D341Med (cell line): ENCODE data around the gene PLEKHG4B.
"Not testable (repeated sequence)": the region's sequence is repeated elsewhere in the genome, so short reads cannot be mapped to it uniquely, and the experiment has no call there.

Experiments
- DNase-seq: peaks from one replicate; pipeline ENCODE4 v3.0.0; 2012; ENCODE audit warnings: low spot score

The PLEKHG4B gene

GRCh38 chr5:188488-189481 is 96.8 kb downstream of the PLEKHG4B start:
- DNase-seq: peak; percentile 93

DNA sequence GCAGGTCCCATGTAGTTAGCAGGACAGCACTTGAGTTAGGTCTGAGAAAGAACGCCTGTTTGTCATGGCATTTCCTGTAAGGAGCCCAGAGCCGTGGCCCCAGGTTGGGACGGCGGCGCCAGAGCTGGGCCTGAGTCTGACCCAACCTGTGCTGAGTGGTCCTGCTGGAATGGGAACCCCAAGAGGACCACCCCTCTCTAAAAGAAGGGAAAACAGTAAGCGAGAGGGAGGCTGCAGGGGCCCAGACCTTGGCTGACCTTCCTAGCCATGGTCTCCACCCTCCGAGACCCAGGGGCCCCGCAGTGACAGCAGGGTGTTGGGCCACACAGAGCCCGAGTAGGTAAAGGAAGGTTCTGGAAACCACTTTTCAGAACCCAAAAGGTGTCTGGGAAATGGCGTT is 97.5 kb downstream of the PLEKHG4B start:
- no peak for DNase-seq

DNA sequence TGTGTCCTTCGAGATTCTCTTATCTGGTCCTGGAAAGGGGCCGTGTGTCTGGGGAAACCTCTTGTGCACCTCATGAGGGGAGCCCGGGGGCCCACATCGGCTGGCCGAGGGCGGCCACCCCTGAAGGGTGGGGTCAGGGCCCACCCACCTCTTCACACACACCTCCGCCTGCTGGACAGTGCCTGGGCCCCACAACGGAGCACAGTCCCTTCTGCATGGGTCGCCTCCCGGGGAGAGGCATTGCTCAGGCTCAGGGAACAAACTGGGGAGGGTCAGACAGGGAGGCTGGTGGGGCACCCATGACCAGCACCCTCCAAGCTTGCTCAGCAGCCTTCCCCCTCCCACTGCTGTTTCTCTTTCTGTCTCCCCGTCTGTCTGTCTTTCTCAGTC is 98.0 kb downstream of the PLEKHG4B start:
- no peak for DNase-seq

DNA sequence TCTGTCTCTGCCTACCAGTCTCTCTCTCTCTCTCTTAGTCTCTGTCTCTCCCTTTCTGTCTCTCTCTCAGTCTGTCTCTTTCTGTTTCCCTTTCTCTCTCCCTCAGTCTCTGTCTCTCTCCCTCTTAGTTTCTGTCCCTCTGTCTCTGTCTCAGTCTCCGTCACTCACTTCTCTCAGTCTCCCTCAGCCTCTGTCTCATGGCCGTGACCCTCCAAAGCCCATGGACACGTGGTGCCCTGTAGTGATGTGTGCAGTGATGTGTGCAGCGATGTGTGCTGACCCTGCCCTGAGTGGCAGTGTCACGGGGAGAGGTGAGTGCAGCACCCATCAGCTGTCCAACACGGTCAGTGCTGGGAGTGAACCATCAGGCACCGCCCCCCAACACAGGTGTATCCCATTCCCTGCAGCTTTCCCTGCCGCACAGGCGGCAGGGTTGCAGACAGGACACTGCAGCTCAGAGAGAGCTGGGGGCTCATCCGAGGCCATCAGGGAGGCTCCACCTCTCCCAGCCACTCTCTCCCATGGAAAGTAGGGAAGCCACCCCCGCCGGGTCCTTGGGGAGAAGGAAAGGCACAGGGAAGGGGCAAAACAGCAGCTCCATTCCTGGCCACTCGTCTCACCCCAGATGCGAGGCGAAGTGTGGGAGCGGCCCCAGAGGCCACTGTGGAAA is 98.5 kb downstream of the PLEKHG4B start:
- DNase-seq: no peak

DNA sequence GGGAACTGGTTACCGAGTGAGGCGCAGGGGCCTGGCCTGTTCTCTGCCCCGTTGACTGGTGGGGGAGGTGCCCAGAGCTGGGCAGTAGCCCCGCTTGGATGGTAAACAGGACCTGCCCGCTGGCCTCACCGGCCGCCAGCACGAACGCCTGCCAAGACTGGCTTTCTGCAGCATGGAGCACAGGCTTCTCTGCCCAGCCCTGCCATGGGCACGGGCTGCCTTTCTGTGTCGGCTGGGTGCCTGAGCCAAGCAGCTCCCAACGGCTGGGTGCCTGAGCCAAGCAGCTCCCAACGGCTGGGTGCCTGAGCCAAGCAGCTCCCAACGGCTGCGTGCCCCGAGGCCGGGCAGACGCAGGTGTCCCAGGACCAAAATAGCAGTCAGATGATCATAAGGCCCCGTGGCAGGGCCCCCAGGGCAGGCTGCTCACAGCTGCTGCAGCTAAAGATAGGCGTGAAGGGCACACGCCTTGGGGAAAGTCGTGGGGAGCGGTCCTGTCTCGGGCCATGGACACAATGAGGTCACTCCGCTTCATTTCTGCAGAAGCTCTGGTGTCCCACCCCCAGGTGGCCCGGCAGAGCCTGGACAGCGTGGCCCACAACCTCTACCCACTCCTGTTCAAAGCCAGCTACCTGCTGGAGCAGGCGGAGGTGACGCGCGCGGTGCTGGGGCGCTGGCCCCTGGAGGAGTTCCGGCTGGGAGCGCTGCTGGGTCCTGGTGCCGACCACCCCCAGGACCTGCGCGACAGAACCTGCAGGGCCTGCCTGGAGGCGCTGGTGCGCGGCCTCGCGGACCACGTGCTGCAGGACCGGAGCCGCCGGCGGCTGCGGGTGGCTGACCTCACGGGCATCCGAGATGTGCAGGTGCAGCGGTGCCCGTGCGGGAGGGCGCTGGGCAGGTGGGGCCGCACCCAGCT is 99.3 kb downstream of the PLEKHG4B start, which contains the start of gene LRRC14B:
Gene LRRC14B (plus strand): TSS at position 460 of the 913 bp plus-strand sequence. CDS start 44 bp downstream, at position 504.
- DNase-seq: no peak

DNA sequence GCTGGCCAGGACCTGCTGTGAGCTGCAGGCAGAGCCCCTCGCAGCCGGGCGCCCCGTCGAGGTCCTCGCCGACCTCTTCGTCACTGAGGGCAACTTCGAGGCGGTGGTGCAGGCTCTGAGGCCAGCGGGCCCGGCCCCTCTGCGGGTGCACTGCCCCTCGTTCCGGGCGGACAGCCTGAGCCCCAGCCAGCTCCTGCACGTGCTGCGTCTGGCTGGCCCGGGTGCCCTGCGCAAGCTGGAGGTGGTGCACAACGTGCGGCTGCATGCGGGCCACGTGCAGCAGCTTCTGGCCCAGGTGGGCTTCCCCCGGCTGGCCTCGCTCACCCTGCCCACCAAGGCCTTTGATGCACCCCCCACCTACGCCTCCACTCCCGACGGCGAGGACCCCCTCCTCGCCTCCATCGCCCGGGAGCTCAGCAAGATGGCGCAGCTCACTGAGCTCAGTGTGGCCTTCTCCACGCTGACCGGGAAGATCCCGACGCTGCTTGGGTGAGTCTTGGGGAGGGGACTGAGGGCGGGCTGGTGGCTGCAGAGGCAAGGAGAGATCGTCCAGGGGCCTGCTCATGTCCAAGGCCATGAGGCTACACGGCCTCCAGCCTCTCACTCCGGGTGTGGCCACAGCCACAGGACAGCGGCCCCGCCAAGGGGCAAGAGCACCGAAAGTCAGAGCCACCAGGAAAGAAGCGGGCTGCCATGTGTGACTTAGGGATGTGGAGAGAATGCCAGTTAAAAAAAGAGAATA is 100.2 kb downstream of the PLEKHG4B start:
- no peak for DNase-seq

- no peak for DNase-seq
Measured at GRCh38 chr5:192691-192969, 100.7 kb downstream of the PLEKHG4B start.

- DNase-seq: no peak
Measured at GRCh38 chr5:192970-193831, 101.2 kb downstream of the PLEKHG4B start.

DNA sequence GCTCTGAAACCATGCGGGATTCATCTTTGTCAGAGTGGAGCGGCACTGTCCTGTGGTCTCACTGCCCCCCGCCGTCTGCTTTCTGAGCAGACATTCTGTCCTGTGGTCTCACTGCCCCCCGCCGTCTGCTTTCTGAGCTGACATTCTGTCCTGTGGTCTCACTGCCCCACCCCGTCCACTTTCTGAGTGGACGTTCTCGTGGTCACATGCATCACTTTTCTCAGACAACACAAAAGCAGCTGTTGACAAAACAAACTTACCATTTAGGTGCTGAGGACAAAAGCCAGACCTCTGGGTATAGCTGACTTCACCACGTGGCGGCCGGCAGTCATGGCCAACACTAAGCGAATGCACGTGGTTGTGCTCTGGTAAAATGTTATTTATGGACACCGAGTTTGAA is 102.1 kb downstream of the PLEKHG4B start:
- no peak for DNase-seq

DNA sequence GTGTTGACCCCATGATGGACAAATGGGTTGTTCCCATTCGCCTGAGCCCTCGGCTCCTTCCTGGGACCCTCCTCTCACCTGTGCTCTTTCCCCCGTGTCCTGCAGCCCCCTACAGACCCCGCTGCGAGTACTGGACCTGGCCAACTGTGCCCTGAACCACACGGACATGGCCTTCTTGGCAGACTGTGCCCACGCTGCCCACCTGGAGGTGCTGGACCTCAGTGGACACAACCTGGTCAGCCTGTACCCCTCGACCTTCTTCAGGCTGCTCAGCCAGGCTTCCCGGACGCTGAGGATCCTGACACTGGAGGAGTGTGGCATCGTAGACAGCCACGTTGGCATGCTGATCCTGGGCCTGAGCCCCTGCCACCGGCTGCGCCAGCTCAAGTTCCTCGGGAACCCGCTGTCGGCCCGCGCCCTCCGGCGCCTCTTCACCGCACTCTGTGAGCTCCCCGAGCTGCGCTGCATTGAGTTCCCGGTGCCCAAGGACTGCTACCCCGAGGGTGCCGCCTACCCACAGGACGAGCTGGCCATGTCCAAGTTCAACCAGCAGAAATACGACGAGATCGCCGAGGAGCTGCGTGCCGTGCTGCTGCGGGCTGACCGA is 102.7 kb downstream of the PLEKHG4B start:
- no peak for DNase-seq

- no peak for DNase-seq
Measured at GRCh38 chr5:195401-196160, 103.6 kb downstream of the PLEKHG4B start.

DNA sequence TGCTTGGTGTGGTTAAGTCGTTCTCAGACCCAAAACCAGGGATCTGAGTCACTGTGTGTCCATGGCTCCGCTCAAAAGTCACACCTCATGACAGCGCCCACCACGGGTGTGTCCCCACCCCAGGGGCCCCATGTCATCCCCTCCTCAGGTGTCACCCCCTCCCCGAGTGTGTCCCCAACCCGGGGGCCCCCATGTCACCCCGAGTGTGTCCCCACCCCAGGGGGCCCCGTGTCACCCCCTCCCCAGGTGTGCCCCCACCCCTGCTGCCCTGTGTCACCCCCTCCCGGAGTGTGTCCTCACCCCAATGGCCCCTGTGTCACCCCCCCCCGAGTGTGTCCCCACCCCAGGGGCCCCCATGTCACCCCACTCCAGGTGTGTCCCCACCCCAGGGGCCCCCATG is 104.4 kb downstream of the PLEKHG4B start:
- DNase-seq: no peak

- not testable (repeated sequence) for DNase-seq
Measured at GRCh38 chr5:197031-197430, 105.1 kb downstream of the PLEKHG4B start.

DNA sequence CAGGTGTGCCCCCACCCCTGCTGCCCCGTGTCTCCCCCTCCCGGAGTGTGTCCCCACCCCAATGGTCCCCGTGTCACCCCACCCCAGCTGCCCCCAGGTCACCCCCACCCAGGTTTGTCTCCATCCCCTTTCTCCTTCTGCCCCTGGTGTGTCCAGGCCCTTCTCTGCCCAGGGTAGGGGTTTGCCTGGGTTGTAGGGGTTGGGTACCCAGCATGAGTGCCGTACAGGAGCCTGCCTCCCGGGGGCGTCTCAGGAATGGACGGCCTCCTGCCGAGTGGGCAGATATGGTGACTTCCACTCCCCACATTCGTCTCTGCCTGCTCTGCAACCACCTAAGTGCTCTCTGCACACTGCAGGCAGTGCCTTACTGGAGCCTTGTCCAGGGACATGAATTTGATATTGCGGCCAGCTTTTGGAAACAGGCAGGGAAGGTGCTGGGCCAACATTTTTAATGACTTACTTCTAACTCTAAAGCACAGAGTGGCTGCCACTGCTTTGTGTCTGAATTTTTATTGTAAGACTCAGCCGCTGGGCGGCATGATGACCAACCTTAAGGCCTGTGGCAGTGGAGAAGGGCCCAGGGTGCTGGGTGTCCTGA is 106.0 kb downstream of the PLEKHG4B start:
- no peak for DNase-seq

GRCh38 chr5:198516-199196 is 106.7 kb downstream of the PLEKHG4B start:
- DNase-seq: no peak

GRCh38 chr5:199197-199949 is 107.4 kb downstream of the PLEKHG4B start:
- DNase-seq: no peak

DNA sequence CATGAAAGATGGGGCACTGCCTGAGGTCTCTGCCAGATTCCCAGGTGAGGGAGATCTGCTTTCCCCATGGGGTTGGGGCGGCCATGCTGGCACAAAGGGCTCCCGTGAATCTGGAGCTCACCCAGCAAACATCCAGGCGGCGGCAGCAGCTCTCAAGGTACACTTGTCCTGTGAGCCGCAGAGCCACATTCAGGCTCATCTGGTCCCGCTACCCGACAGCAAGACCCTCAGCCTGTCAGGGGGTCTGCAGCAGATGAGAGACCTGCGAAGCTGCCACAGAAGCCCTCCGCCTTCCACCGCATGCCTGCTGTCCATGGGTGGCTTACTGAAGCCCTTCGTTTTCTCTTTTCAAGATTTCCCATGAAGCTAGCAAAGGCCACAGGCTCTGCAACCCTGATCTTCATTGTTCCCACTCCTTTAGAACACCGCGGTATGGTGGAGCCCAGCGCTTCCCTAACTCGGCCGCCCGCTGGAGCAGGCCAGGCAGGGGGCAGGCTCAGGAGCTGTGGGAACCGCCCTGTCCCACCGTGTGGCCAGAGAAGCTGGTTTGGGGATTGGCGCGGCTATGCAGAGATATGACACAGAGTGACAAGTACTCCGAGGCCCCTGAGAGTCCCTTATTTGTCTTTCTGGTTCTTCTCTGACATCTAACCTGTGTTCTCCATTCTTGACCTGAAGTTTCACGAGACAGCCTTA is 108.1 kb downstream of the PLEKHG4B start:
- DNase-seq: no peak
